ENCODE measurements around the gene DNAJC6.

DNAJC6 gene

DNA sequence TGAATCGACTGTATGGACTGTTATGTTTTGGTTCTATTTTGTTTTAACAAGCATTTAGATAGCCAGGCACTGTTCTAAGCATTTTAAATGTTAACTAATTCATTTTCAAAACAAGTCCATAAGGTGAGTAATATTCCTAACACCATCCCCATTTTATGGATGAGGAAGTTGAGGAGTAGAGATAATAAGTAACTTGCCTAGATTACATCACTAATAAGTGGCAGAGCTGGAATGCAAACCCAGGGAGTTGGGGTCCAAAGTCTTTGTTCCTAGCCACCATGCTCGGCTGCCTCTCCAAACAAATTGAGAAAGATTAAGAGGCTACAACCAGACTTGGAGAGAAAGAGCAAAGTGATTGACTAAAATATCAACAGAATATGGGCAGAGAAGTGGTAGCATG, 98.5 kb downstream of the DNAJC6 start:
- no peak for DNase-seq (ENCODE audit: low read depth)

DNA sequence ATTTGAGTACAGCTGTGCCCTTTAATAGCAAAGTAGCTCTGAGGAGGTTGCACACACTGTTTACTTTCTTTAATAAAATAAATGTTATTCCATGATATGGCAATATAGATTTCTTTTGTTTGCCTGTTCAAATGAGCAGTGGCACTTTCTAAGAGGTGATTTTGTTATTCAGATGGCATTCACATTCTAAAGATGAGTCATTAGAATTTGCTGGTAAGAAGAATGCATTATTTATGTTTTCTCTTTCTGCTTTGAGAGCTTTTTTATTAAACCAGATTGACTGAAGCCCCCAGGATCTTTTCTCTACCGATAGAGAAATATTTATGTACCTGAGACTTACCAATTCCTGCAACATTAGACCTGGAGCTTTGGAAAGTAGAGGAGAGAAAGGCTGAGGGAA, 100.0 kb downstream of the DNAJC6 start:
- no peak for DNase-seq (ENCODE audit: low read depth)

DNA sequence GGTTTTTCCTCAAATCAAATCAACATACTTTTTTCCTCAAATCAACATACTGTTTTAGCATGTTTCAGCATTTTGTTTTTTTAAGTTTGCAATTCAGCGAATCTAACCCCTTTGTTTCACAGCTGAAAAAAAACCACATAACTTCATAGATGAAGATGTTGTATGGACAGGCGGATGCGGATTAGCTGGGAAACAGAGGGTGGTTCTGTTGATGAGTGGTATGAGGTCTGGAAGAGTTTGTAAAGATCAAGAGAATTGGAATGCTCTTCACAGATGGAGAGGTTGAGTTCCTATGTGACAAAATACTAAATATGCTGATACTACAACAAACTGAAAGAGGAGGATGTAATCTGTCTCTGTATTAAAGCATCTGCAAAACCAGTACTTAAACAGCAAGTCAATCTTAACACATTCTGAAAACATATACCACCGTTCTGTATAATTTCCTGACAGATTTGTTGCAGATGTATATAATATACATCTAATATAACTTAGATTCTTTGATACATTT, 100.5 kb downstream of the DNAJC6 start:
- DNase-seq (ENCODE audit: low read depth) = no peak

DNA sequence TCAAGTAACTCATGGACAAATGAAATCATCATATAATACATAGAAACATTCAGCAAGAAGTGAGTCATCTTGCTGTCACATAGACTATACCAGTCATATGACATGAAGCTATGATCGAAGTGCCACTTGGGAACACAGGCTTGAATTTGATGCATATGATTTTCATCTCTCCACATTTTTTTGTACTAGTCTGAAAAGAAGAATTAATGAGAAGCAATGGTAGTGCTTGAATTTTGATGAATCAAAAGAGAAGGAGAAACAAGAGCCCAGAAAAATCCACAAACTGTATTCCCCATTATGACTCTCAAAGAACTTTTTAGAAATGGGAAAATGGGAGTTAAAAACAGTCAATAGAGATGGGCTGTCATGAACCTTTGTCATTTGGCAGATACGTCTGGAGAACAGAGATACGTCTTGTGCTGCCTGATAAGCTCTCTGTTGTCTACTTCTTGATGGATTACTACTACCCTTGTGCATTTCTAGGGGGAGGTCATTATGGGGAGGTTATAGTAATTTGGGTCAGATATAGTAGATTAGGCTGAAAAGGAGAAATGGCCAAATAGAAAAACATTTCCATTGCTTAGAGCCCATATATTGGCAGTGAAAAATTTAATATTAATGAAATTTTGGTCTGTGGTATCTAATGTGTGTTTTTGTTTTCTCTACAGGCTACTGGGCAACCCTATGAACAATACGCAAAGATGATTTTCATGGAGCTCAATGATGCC, 103.1 kb downstream of the DNAJC6 start:
- no peak for DNase-seq (ENCODE audit: low read depth)

DNA sequence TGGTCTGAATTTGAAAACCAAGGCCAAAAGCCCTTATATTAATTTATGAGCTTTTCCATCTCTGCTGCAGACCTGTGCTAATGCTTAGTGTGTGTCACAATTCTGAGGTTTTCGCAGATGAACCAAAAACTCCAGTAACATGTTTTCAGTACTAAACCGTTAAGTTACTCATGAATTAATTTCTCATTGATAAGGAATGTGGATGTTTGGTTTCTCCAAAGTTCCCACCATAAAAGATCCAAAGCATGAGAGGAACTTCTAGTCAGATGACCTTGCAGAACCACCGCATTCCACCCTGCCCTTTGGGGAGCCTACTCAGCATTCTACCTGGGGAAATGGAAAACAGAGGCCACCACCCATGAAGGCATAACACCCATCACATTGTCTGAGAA, 103.6 kb downstream of the DNAJC6 start:
- no peak for DNase-seq (ENCODE audit: low read depth)

DNA sequence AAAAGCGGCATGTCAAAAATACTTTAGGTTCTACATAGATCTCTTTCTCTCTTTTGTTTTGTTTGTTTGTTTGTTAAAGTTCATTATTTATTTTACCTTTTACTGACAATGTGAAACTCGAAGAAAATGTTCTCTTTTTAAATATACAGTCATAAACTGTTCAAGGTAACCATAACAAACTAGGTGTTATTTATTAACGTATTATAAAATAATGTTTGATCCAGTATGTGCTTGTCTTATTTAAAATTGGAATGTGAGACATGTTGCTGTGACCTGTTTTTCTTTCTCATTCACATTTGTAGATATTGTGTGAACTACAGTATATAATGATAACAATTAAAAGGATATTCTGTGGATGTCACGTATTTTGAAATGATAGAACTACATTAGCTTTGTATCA, 105.2 kb downstream of the DNAJC6 start:
- no peak for DNase-seq (ENCODE audit: low read depth)

DNA sequence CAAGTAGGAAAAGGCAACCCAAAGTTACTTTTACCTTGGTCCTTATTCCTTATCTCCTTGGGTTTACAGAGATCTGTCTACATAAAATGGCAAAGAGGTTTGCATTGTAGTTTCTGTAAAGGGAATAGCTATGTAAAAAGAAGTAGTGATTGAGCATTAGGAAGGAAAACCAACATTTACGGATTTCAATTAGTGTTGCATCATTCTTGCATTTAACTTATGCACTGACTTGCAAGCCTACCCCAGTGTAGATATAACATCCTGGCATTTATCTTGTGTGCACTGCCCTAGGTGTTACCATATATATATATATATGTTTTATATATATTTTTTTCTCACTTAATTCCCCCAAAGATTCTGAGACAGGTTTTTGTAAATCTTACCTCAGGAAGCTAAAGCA, 107.4 kb downstream of the DNAJC6 start:
- no peak for DNase-seq (ENCODE audit: low read depth)

DNA sequence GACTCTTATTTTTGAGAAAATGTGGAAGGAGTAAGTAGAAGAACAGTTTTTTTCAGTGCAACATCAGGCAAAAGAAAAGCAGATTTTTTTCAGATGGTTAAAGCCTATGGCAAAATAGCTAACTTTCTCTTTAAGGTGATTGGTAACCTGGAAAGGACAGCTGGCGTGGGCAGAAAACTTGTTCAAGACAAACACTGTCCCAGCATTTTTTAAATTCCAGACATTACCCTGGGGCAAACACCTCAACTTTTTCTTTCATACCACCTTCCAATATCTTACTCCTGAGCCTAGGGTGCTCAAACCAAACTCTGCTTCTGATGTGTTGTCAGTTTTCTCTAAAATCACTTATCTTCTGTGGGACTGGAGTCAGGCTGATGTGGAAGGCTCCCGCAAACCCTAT, 108.4 kb downstream of the DNAJC6 start:
- DNase-seq (ENCODE audit: low read depth) = no peak

DNA sequence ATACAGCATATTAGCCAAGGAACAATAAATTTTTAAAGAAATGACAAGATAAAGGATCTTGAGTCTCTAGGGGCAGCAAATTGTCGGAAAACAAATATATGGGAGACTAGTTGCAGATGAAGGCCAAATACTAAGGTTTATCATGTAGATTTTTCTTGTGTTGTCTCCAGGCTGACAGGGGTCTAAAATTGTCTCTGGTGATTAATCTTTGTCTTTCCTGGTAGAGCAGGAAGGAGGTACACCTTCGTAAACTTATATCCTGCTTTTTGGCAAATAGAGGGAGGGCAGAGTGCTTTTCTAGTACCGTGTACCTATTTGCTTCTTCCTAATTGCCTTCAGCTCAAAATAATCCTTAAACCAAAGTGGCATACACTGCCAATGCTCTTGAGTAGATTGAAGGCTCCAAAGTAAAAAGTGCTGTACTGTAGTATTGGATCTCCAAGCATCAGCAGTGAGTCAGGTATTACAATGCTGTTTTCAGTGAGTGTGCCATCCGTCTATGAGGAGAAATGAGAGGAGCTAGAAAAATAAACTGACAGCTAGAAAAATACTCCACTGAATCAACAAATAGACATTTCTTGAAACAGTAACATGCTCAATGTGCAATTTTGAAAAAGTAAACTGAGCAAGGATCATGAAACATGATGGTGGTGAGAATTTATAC, 109.3 kb downstream of the DNAJC6 start:
- no peak for DNase-seq (ENCODE audit: low read depth)

DNA sequence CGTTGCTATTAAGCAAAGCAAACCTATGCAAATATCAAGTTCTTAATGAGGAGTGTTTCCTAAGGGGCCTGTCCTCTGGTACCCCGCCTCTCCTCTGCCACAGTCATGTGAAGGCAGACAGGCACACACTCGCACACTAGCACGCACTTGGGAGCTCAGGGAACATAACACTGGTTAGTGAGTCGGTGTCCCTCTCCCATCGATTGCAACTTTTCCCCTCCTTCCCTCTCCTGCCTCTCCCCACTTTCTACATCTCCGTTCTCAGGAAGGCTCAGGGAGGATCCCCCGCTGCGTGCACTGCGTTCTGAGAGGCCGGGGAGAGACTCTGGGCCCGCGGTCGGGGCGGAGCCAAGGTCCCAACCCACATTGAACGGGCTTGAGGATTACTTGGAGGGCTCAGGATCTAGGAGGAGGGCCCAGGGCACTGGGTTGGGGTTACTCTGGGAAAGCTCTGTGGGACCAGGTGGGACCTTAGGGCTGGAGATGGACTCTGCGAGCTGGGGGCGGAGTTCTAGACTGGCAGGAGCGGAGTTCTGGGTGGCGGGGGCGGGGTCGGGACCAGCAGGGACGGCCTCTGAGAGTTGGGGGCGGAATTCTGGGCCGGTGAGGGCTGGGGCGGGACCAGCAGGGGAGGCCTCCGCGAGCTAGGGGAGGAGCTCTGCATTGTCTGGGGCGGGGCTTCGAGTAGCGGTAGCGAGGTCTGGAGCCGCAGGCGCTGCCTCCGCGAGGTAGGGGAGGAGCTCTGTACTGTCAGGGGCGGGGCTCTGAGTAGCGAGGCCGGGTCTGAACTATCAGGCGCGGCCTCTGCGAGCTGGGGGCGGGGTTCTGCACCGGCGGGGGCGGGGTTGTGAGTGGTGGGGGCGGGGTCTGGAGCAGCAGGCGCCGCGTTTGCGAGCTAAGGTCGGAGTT, 110.6 kb downstream of the DNAJC6 start:
- DNase-seq (ENCODE audit: low read depth) = peak; percentile 98

DNA sequence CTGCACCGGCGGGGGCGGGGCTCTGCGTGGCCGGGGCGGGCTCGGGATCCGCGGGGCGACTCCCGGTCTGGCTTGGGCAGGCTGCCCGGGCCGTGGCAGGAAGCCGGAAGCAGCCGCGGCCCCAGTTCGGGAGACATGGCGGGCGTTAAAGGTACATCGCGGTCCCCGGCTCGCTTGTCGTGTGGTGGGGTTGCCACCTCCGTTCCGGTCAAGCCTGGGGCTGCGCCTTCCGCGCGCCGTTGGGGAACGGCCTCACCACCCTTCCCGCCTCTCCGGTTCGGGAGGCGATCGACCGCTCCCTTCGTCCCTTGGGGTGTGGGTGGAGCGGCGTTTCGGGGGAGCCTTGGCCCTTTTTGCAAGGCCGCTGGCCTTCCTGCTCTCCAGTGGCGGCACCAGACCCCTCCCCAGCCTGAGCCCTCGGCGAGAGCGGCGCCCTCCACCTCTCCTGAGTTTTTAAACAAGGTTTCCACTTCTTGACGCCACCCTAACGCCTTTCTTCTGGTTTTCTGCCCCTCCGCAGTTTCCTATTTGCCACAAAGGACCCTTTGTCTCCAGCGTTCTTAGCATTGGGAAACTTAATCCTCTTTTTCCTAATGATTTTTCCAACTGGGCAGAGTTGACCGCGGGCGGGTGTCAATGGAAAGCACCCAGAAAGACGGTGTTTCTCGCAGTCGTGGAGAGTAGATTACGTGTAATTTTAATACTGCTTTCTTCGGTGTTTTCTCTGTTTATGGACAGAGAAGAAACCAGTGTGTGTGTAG, 111.4 kb downstream of the DNAJC6 start, which contains the start of the genes LEPR and LEPROT:
Gene LEPR, plus strand, starts transcription at position 79 of the 761 bp plus-strand sequence. CDS start 144,898 bp downstream, outside the sequence.
Gene LEPROT, plus strand, starts transcription at position 79 of the 761 bp plus-strand sequence. Its CDS starts 57 bp downstream, at position 136.
- DNase-seq (ENCODE audit: low read depth) = no peak

DNA sequence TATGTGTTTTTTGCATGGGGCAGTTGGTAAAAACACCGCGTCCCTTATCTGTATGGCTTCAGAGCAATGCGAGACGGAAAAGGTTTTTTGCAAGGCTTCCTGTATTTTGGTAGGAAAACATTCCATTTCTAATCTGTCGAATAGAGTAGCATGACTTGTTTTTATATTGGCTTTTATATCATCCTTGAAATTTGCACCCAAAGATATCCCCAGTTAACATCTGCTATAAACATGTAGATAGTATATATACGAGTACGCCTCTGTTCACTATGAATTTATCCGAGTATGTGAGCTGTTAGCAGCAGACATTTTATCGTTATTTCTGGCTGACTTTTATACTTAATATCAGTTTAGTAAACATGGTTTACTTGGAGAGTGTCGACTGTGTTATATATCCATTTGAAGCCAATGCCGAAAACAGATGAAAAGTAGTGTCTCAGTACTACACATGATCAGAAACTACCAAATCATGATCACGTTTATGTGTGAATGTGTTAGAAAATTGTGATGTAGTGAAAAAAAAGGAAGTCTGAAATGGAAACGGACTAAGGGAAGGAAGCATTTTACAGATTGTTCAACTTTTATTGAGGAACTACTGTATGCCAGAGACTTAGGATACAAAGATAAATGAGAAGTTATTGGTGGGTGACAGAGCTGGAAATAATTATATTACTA, 112.1 kb downstream of the DNAJC6 start:
- no peak for DNase-seq (ENCODE audit: low read depth)

DNA sequence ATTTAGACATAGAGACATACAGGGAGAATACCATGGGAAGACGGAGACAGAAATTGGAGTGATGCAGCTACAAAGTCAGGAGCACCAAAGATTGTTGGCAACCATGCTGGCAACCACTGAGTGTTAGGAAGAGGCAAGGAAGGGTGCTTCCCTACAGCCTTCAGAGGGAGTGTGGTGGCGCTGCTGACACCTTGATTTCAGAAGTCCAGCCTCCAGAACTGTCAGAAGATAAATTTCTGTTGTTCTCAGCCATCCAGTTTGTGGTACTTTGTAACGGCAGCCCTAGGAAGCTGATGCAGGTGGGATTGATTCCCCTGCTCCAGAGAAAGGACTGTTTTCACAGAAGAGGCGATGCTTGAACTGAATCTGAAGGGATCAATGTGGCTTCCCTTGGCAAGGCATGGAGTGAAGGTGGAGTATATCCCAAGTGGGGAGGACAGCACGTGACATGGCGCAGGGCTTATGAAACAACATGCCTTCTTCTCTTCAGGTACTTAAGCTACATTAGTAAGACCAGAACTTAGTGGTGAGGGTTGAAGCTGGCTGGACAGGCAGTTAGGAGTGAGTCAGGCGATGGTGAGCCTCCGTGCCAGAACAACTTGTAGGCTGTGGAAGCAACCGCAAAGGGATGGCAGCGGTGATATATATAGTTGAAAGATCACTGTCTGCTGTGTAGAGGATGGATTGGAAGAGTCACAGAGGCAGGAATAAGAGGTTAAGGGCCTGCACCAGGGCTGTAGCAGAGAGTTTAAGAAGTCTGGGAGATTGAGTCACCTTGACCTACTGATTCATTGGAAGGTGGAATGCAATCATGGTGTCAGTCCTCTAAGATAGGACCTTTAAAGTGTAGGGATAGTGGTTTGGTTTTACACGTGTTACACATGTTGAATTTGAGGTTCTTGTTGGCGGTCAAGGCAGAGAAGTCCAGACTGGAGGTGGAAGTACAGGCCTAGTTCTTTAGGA, 113.2 kb downstream of the DNAJC6 start:
- DNase-seq (ENCODE audit: low read depth) = no peak

DNA sequence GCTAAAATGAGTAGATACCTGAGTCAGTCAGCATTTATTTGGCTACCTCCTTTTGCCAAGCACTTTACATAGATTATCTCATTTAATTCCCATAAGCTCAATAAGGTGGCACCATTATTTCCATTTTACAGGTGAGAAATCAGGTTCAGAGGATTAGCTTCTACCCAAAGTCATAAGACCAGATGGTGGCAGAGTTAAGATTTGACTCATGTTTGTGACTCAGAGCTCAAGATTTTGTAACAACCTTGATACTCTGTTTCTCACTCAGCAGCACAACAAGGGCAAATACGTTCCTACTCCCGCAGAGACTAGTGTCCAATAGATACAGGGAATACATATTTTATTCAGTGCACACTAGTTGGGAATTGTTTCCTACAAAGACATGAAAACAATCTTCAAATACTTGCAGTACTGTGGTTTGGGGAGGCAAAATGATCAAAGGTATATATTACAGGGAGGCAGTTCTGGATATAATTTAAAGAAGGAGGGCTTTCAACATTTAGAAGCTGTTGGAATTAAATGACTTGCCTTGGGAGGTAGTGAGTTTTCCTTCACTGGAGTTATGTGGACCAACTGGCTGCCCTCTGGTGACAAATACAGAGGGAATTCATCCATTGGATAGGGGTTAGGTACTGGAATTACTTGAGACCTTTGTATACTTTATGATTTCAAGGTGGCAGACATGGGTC, 114.7 kb downstream of the DNAJC6 start:
- DNase-seq (ENCODE audit: low read depth) = peak; percentile 61

DNA sequence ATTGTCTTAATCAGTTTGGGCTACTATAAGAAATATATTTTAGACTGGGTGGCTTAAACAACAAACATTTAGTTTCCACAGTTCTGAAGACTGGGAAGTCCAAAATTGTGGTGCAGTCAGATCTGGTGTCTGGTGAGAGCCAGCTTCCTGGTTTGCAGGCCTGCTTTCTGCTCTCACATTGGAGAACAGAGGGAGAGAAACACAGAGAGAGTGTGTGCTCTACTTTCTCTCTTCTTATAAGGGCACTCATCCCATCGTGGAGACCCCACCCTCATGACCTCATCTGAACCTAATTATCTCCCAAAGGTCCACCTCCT, 115.2 kb downstream of the DNAJC6 start:
- DNase-seq (ENCODE audit: low read depth) = no peak

DNA sequence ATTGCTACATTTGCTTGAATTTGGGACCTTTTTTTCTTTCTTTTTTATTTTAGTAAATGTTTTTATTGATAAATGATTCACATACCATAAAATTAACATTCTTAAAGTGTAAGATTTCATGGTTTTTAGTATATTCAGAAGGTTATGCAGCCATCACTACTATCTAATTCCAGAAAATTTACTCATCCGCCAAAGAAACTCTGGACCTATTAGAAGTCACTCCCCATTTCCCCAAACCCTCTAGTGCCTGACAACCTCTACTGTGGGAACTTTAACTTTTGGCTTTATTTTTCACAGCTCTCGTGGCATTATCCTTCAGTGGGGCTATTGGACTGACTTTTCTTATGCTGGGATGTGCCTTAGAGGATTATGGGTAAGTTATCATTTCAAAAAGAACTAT, 115.7 kb downstream of the DNAJC6 start:
- no peak for DNase-seq (ENCODE audit: low read depth)

DNA sequence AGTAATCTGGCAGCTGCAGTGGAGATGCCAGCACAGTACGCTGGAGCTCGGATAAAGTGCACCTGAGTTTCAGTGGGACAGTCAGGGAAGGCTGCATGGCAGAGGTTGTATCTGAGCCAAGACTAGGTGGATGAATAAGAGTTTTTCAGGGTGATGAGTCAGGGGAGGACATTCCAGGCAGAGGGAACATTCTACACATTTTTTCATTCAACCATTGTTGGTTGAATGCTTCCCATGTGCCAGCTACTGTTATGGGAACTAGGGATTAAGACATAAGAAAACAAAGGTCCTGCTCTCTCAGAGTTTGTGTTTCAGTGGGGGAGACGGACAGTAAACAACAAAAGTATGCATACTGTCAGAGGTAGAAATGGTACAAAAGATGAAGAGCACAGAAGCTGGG, 116.4 kb downstream of the DNAJC6 start:
- DNase-seq (ENCODE audit: low read depth) = peak; percentile 53

DNA sequence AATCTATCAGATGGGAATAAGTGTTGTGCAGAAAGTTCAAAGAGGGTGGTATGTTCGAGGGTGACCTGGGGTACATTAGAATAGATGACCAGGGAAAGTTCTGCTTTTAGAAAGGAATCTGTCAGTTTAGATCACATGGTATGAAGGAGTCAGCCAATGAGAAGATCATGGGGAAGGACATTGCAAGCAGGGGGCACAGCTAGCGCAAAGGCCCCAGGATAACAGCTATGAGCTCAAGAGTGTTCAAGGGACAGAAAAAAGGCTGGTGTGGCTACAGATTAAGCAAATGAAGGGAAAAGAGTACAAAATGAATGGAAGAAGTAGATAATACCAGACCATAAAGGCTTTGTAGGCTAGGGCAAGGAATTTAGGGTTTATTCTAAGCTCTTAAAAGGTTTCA, 119.7 kb downstream of the DNAJC6 start:
- no peak for DNase-seq (ENCODE audit: low read depth)

DNA sequence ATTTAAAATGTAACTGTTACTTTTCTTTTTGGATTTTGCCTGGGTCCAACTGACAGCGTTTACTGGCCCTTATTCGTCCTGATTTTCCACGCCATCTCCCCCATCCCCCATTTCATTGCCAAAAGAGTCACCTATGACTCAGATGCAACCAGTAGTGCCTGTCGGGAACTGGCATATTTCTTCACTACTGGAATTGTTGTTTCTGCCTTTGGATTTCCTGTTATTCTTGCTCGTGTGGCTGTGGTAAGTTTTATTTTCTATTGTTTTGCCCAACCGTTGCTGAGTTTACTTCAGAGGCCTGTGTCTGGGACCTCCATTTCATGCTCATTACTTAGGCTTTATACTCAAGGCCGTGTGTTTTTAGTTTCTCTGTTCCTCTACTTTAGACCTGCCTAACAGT, 120.5 kb downstream of the DNAJC6 start:
- peak; percentile 38 for DNase-seq (ENCODE audit: low read depth)

Measured in fibroblast of the conjunctiva (primary cell).